HG02870 (cell line): ENCODE data around the gene POP5.
A peak's percentile ranks its signal among the peaks of the same experiment; 100 is the strongest.
"Not testable (repeated sequence)": the region's sequence is repeated elsewhere in the genome, so short reads cannot be mapped to it uniquely, and the experiment has no call there.

ENCODE experiments used
- ATAC-seq: cut with Tn5 transposase; IDR thresholded peaks from one replicate; pipeline ENCODE4 v1.9.1; 2021; ENCODE audit warnings: mild to moderate bottlenecking, moderate library complexity; ENCODE audit not compliant: unreplicated experiment

The POP5 gene, protein sequence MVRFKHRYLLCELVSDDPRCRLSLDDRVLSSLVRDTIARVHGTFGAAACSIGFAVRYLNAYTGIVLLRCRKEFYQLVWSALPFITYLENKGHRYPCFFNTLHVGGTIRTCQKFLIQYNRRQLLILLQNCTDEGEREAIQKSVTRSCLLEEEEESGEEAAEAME

DNA sequence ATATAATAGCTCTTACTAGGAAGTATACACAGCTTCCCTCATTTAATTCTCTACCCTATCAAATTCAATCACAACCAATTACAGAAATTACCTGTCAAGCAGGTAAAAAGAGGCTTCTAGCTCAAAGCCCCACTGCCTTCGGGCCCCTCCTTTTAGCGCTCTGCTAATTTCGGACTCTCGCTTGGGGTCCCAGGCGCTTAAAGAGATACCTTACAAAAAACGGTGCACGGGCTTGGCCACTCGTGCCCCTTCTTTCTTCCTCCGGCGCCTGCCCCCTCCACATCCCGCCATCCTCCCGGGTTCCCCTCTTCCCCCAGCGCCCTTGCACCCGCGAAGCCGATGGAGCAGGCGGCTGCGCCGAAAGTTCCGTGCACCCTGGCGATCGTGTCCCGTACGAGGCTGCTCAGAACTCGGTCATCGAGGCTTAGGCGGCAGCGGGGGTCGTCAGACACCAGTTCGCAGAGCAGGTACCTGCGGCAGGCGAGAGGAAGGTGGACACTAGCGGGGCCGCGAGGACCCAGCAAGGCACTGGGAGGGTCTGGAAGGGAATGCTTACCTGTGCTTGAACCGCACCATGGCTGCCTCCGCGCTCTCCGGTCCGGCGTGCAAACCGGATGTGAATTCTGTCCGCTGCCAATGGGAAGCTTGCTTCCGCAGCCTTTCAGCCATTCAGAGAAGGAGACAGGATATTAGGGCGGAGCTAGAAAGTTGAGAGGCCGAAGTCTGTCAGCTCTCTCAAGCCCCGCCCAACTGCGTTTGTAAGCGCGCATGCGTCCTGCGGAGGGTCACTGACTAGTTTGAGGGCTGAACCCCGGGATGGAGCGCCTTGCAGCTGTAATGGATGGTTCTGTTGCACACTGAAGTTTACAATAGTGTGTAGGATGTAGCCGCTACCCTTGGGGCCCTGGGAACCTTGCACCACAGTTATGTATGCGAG is at the start of gene POP5:
TSS of gene POP5 (minus strand) at position 616 of the 937 bp plus-strand sequence. CDS start at position 576, 40 bp downstream.
- ATAC-seq, result peak; percentile 88

DNA sequence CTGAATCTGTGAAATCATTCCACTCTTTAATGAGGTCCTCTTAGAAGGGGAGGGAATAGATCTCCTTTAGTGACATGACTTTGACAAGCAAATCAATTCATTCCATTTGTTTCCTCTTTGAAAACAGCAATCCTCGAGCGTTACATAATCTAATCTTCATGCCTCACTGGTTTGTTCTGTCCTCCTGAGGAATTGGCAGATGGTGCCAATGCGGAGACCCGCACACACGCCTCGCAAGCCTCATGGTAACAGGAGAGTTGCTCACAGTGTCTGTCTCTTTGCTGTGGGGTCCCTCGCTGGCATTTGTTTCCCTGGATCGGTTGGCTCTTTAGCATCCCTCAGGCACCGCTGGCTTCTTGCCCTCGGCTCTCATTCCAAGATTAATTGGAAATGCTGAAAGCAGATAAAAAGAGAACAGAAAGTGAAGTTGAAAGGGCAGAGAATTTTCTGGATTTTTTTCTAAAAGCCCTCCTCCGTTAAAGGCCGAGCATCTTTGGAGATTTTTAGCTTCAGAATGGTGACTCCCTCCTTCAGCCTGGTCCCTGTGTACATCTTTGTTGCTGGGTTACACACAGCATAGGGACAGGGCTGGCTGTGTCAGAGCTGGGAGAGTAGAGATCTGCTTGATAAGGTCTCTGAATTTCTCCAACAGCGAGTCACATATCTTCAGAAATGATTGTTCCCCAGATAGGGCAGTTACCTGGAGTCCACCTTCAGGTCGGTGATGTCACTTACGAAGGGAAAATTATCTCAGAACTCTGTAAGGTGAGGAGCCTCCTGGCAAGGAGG is 49.1 kb upstream of the POP5 start:
- no peak for ATAC-seq

DNA sequence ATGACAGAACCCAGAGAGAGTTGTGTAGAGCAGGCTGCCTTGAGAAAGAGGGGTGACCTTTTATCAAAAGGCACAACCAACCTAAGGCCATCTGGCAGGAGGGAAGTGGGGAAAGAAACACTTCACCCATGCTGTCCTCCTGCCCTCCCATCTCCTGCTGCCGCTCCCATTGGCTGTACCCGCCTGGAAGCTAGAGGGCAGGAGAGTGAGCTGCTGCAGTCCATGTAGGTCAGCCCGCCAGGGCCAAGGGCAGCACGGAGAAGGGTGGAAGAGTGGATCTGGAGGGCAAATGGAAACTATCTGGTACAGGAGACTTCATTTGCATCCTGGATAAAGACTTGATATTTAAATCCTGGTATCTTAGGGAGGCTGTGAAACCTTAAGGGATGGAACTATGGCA is 47.7 kb upstream of the POP5 start:
- no peak for ATAC-seq

DNA sequence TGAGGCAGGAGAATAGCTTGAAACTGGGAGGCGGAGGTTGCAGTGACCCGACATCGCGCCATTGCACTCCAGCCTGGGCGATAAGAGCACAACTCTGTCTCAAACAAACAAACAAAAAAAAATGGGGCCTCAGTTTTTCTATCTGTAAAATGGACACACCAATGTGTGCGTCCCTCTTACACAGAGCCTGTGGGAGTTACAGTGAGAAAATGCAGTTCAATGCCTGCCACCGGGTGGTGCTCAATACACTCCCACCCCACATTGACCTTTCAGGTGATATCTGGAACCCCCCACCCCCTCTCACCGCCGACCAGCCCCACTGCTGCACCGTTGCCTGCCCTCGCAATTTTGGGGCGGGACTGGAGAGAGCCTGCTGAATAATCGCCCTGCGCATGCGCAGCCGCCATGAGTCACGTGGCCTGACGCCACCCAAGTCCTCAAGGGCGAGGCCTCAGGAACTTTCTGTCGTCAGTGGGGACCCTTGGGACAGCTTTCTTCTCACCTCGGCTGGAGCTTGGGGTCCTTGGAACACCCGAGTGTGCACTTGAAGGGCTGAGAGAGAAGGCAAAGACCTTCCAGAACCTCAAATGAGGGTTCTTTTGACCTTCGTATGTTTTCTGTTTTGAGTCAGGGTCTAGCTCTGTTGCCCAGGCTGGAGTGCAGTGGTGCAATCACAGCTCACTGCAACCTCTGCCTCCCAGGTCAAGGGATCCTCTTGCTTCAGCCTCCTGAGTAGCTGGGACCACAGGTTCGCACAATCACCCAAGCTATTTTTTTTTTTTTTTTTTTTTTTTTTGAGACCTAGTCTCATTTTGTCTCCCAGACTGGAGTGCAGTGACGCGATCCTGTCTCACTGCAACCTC is 44.6 kb upstream of the POP5 start:
- no peak for ATAC-seq

DNA sequence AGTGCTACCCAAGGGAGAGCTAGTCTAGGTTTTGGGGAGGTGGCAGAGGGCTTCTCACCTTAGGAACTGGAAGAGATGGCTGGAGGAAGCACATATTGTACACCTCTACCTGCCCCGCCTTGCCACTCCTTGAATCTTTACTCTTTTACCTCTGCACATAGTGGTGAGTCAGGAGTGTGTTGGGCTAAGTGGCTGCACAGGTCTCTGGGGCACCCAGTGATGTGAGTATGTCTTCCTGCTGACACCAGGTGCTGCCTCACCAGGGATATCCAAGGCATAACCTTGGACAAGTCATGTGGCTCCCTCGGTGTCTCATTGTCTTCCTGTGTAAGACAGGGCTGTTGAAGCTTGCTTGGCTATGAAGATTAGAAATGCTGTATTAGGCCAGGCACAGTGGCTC is 39.4 kb upstream of the POP5 start:
- ATAC-seq, result no peak

DNA sequence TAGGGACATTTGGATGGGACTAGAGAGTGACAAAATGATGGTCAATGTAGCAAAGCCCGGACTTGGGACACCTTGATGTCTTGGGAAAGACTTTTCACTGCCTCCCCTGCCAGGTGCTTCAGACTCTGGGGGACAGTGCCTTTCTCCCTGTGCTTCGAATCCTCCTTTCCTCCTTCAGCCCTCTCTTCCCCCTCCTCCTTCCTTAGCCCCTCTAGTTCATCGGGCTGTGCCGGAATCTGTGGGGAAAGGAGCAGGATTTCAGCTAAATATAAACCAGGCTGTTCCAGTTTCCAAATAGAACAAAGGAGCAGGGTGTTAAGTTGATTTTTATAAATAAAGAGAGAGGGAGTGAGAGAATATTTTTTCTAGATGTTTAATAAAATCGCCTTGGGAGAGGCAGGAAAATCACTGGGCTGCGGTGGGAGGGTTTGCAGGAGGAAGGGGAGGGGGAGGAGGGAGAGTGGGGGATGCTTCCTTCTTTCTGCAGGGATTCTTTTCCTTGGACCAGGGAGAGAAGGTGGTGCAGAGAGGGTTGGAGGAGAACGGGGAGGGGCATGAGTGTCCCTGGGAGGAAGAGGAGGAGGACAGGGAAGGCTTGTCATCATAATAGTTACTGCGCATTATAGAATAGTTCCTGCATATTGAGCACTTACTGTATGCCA is 37.9 kb upstream of the POP5 start:
- no peak for ATAC-seq

DNA sequence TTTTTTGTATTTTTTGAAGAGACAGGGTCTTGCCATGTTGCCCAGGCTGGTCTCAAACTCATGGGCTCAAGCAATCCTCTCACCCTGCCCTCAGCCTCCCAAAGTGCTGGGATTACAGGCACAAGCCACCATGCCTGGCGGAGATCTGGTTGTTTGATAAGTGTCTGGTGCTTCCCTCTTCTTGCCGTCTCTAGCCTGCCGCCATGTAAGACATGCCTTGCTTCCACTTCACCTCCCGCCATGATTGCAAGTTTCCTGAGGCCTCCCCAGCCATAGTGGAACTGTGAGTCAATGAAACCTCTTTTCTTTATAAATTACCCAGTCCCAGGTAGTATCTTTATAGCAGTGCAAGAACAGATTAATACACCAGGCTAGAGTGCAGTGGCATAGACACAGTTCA is 36.6 kb upstream of the POP5 start:
- ATAC-seq, result not testable (repeated sequence)

DNA sequence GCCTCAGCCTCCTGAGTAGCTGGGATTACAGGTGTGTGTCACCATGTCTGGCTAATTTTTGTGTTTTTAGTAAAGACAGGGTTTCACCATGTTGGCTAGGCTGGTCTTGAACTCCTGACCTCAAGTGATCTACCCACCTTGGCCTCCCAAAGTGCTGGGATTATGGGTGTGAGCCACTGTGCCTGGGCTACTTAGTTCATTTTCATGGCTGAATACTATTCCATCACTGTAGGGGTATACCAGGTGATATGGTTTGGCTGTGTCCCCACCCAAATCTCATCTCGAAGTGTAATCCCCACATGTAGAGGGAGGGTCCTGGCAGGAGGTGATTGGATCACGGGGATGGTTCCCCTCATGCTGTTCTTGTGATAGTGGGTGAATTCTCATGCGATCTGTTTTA is 36.0 kb upstream of the POP5 start:
- not testable (repeated sequence) for ATAC-seq

DNA sequence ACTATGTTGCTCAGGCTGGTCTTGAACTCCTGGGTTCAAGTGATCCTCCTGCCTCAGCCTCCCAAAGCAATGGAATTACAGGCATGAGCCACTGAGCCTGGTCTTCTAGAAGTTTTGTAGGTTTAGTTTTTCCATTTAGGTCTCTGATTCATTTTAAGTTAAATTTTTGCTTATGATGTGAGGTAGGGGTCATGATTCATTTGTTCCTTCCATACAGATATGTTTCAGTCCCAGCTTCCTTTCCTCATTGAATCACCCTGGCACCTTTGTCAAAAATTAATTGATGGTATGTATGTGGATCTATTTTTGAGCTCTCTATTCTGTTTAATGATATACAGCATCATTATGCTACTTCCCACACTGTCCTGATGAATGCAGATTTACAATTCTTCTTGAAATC is 33.6 kb upstream of the POP5 start:
- no peak for ATAC-seq

DNA sequence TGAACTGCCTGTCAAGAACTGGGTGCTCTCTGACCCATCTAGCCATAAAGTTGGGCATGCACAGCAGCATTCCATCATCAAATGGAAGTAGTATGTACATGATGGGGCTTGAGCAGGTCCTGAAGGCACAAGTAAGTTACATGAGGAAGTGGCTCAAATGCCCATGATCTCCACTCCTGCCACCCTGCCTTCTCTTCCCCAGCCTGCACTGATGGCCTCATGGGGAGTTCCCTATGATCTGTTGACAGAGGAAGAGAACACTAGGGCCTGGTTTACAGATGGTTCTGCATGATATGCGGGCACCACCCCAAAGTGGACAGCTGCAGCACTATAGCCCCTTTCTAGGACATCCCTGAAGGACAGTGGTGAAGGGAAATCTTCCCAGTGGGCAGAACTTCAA is 30.3 kb upstream of the POP5 start:
- ATAC-seq, result not testable (repeated sequence)

DNA sequence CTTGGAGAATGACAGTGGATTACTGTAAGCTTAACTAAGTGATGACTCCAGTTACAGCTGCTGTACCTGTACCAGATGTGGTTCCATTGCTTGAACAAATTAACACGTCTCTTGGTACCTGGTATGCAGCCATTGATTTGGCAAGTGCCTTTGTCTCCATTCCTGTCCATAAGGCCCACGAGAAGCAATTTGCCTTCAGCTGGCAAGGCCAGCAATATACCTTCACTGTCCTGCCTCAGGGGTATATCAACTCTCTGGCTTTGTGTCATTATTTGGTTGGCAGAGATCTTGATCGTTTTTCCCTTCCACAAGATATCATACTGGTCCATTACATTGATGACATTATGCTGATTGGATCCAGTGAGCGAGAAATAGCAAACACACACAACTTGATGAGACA is 29.4 kb upstream of the POP5 start:
- no peak for ATAC-seq

DNA sequence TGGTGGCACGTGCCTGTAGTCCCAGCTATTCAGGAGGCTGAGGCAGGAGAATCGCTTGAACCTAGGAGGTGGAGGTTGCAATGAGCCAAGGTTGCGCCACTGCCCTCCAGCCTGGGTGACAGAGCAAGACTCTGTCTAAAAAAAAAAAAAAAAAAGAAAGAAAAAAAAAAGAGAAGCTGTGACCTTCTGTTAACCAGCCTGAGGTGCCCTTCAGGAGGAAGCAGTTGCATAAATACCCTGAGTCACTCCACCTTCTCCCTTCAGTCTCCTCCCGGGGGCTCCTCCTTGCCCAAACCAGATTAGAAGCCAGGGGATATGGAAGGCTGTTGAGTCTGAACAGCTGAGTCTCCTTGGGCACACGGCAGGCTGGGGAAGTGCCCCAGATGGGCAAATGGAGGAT is 21.2 kb upstream of the POP5 start:
- ATAC-seq, result not testable (repeated sequence)

DNA sequence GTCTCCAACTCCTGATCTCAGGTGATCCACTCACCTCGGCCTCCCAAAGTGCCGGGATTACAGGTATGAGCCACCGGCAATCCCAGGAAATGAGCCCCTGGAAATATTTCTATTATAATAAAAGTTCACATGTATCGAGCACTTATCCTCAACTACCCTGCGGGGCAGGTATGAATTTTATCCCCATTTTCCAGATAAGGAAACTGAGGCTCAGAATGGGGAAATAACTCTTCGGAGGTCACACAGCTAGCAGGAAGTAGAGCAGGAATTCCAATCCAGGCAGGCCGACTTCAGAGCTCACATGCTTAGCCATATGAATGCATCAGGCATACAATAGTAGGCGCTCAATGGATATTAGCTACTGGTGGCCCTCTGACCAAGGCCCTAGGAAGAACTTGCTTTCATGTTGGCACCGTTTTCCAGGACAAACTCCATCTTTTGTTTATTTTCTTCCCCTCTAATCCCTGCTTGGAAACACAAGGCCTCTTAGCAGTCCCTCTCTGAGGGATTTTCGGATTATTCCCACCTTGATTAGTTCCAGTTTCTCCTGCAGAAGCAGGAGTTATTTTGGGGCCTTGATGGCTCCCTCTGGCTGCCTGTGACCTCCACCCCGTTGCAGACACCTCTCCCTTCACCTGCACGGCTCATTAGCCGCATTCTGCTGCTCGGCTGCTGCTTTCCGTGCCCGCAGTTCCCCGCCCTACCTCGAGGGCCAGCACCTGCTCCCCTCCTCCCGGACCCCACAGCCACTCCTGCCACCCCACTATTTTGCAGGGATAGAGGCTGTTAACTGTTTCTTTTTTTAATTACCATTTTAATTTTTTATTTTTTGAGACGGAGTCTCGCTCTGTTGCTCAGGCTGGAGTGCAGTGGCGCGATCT is 18.7 kb upstream of the POP5 start:
- ATAC-seq, result no peak

DNA sequence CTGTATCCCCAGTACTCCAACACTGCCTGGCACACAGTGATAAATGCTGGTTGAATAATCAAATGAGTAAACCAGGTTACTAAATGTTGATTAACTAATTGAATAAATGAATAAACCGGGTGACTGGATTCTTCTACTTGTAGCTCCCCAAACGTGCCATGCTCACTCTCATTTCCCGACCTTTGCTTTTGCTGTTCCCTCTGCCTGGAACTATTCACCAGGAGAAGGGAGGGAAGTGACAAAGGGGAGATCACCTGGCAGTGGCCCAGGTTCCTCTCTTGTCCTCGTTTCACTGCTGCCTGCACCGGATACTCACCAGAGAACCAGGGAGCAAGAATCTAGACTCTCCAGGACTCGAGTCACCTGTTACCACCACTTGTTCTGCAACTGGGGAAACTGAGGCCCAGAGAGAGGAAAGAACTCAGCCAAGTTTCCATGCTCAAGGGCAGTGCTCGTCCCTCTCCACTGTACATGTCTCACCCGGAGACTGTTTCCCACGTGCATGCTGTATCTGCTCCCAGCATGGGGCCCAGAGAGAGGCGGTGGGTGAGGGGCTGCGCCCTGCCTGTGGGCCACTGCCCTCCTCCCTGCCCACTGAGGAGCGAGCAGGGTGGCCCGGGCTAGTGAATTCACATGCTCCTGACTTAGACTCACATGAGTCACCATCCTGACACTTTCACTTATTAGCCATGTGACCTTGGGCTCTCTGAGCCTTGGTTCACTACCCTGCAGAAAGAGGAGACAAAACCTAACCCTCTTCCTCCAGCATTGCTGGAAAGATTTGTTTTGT is 17.7 kb upstream of the POP5 start:
- no peak for ATAC-seq

DNA sequence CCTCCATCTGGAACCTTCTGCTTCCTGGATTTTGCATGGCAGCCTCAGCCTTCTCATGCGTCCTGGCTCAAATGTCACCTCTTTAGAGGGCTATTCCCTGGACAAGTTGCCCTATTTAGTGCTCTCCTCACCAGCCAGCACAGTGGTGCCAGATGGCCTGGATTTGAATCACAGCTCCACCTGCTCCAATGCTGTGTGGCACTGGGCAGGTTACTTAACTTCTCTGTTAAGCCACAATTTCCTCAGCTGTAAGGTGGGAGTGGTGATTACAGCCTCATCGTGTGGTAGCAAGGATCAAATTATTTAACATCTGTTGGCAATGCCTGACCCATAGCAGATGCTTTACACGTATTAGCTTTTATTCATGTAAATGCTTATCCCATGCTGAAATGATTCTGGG is 16.7 kb upstream of the POP5 start:
- ATAC-seq, result no peak

DNA sequence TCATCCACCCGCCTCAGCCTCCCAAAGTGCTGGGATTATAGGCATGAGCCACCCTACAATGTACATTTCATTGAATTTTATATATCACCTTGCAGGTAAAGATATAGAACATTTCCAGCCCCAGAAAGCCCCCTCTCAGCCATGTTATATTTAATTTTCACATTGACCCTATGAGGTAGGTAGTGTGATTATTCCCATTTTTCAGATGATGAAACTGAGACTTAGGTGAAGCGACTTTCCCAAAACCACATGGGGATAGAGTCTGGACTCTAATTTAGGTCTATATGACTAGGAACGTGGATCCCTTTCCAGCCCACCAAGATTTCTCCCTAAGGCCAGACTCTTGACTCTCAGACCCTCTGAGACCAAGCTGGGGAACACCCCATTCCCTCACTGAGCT is 15.7 kb upstream of the POP5 start:
- ATAC-seq, result no peak

DNA sequence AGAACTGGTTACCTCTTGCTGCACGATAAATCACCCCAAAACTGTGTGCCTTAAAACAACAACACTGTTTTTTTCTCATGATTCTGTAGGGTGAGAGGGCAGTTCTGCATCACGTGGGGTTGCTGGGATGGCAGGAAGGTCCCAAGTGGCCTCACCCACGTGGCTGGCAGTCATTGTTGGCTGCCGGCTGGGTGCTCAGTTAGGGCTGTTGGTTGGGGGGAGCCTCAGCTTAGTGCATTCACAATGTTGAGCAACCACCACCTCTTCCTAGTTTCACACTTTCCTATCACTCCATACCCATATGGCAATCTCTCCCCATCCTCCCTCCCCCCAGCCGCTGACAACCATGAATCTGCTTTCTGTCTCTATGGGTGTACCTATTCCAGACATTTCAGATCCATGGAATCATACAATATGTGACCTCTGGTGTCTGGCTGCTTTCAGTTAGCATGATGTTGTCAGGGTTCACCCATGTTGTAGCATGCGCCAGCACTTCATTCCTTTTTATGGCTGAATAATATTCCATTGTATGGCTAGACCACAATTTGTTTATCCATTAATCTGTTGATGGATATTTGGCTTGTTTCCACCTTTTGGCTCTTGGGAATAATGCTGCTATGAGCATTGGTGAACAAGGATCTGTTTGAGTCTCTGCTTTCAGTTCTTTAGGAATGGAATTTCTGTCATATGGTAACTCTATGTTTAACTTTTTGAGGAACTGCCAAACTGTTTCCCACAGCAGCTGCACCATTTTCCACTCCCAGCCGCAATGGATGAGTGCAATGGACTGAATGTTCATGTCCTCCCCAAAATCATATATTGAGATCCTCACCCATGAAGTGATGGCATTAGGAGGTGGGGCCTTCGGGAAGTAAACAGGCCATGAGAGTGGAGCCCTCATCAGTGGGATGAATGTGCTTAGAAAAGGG is 11.2 kb upstream of the POP5 start:
- no peak for ATAC-seq
